Fibroblast of villous mesenchyme (primary cell): Measurements from ENCODE around the gene ANTXR2. TPM values are rescaled to one million over a fixed set of nuclear protein-coding genes. Genes with fewer than 3 reads are reported as not detected.

ENCODE experiments used
- DNase-seq: peaks from one replicate; pipeline ENCODE4 v3.0.0-alpha.2; 2010; ENCODE audit warnings: low read depth
- H3K4me3 ChIP-seq: 2 replicates; pipeline ENCODE4 v1.5.1; 2011; ENCODE audit warnings: low read depth, mild to moderate bottlenecking, low read length
- total RNA-seq: library from RNA; depleted of rRNA; stranded (reverse); fragments of >200 nt; gene quantifications from 2 replicates; pipeline ENCODE4 v1.2.3, GENCODE V29; 2012
- TF ChIP-seq, protein P1 (sequence below): IDR thresholded peaks from 2 replicates; pipeline ENCODE4 v1.5.1; 2012; ENCODE audit warnings: low read depth, mild to moderate bottlenecking, low read length; ENCODE audit not compliant: insufficient read depth

The ANTXR2 gene
- total RNA-seq, 1 donor: 107 TPM

DNA sequence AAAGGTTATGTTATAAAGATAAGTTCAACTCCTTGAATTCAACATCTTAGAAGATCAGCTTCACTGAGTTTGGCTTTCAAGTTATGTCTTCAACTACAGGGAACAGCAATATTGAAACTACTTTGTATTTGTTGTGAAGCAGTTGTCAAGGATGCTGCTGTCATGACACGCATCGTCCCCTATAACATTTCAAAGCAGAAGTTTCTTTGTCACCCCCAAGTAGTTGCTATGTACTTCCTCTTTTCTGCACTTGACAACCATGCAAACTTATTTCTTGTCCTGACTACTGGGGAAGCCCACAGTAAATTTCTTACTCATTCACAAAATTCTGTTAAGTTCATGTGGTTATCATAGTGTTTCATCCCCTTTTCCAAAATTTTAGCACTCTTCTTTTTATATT lies 14.3 kb downstream of the ANTXR2 start:
- DNase-seq: no peak

DNA sequence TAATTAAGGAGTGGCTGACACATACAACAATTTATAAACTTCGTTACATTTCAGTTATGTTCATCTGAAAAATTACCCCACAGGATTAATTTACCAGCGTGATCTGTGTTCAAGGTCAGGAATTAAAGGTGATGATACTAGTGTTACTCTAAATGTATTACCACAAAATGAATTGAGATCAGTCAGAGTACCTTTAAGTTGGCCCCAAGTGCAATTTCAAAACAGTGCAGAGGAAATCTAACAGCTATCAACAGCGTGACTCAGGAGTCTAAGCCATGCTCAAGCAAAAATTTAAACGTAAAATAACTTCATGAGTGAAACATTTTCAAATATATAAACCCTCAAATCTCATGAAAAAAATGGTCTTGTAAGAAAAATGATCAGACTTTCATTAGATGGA lies 18.7 kb downstream of the ANTXR2 start:
- TF ChIP-seq, protein P1, sequence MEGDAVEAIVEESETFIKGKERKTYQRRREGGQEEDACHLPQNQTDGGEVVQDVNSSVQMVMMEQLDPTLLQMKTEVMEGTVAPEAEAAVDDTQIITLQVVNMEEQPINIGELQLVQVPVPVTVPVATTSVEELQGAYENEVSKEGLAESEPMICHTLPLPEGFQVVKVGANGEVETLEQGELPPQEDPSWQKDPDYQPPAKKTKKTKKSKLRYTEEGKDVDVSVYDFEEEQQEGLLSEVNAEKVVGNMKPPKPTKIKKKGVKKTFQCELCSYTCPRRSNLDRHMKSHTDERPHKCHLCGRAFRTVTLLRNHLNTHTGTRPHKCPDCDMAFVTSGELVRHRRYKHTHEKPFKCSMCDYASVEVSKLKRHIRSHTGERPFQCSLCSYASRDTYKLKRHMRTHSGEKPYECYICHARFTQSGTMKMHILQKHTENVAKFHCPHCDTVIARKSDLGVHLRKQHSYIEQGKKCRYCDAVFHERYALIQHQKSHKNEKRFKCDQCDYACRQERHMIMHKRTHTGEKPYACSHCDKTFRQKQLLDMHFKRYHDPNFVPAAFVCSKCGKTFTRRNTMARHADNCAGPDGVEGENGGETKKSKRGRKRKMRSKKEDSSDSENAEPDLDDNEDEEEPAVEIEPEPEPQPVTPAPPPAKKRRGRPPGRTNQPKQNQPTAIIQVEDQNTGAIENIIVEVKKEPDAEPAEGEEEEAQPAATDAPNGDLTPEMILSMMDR: no peak
- DNase-seq: no peak
- H3K4me3 ChIP-seq: no peak overlapping the region

More for the DNA sequence above, 14.3 kb downstream of the ANTXR2 start:
- H3K4me3 ChIP-seq: no peak overlapping the region
- TF ChIP-seq, protein P1: no peak

DNA sequence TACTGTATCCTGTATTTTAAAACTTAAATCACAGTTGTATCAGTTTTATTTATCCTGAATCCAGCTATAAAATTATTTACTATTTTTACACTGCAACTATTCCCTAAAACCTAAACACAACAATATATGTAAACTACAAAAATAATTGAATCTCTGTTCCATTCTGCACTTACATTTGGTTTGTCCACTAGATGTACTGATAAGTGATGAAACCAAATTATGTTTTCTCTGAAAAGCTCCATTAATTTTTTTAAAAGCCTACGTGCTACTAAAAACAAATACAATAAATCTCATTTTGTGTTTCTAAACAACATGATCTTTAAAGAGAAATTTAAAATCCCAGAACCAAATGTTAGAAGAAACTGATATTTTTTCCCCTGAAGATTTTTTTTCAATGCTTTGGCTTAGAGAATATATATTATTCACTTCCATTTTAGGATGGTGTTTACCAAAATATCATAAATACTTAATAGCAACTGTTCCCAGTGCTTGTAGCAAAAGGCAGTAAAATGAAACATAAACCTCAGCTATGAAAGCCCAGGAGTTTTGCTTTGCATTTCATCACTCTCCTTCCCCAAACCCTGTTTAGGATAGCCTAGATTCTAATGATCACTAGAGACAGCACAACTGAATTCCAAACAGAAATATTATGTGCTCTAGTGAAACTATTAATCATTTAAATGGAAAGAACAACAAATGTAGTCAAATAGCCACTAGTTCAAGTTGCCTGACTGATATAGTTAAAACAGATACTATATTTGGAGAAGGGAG lies 19.7 kb downstream of the ANTXR2 start:
- DNase-seq: peak; percentile 81
- no peak overlapping the region for H3K4me3 ChIP-seq
- TF ChIP-seq, protein P1: no peak

DNA sequence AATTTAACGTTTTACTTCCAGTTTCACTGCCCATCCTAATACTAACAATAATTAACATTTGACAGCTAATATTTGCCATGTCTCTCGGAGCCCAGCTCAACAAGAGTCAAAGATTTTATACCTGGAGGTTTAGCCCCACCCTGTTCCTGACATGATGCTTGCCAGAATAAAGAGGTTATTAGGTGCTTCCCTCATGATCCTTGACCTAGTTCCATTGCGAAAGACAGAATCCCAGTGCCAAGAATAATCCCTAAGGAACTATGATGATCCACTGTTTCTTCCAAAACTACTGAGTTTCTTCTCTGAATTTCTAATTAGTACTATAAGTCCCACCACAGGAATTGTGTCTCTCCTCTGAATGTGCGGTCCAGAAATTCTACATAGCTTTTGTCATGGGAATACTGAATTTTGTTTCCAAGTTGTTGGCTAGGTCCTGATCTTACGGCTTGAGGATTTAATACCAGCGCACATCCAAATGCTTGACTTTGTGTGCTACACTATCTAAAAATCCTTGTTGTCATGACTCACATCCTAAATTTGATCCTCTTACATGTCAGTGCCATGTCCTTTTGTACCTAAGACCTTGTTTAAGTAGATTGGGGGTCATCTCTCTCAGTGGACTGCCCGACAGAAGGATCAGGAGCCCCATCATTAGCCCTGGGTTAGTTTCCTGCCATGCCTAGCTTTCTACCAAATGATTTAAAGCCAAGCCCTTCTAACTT lies 23.1 kb downstream of the ANTXR2 start:
- TF ChIP-seq, protein P1: no peak
- no peak overlapping the region for H3K4me3 ChIP-seq
- DNase-seq: no peak

DNA sequence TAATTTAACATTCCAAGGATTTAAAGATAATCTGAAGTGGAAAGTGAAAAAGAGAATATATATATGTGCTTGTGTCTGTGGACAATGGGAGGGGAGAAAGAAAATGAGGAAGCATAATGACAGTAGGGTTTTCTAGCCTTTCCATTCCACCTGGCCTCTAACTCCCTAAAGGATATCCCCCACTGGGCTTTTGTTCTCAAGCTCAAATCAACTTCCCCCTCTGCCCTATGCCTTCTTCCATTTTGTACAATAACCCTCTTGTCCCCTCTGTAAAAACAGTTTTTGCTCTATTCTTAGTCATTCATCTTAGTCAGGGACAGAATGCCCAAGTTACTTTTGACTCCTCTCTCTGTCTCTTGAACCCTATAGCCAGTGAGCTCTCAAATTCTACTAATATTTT lies 23.6 kb downstream of the ANTXR2 start:
- TF ChIP-seq, protein P1: no peak
- no peak for DNase-seq
- no peak overlapping the region for H3K4me3 ChIP-seq

DNA sequence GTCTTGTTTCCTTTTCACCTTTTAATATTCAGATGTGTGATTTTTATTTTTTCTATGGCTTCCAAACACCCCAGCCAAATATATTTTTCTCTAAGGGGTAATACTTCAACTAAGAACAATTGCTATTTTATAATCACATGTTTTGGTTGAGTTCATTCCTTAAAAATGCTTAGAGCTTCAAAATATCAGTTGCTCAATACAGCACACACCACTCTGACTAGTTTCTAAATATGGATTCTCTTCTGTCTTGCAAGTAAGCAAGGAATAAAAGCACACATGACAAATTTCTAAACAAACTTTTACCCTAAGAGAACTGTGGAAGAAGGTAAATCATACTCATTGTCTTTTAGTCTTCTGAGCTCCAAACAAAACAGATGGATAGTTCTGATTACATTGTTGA lies 27.2 kb downstream of the ANTXR2 start:
- TF ChIP-seq, protein P1: no peak
- peak; percentile 86 for DNase-seq
- no peak overlapping the region for H3K4me3 ChIP-seq
